Smooth muscle cell (in vitro differentiated cells): Measurements from ENCODE around the gene DHX32. TPM values are rescaled to one million over a fixed set of nuclear protein-coding genes. Genes with fewer than 3 reads are reported as not detected.

ENCODE experiments used
- DNase-seq: peaks from one replicate; lab custom pipeline; 2025; ENCODE audit not compliant: unreplicated experiment; lab: John Stamatoyannopoulos, UW
- H2AFZ ChIP-seq: fragments of 200-600 bp; sonication (generic); 2 replicates; pipeline ENCODE4 v1.6.0; 2016; ENCODE audit warnings: antibody characterized with exemption, low read depth, mild to moderate bottlenecking
- H3F3A ChIP-seq: fragments of 200-600 bp; sonication (generic); 2 replicates; pipeline ENCODE4 v1.6.0; 2017; ENCODE audit warnings: antibody characterized with exemption, low read depth
- H3K27ac ChIP-seq: fragments of 200-600 bp; sonication (generic); 2 replicates; pipeline ENCODE4 v1.5.1; 2016; ENCODE audit warnings: low read depth, mild to moderate bottlenecking
- H3K27me3 ChIP-seq: fragments of 200-600 bp; sonication (generic); 2 replicates; pipeline ENCODE4 v1.6.1; 2016; ENCODE audit warnings: low read depth, mild to moderate bottlenecking
- H3K36me3 ChIP-seq: fragments of 200-600 bp; sonication (generic); 2 replicates; pipeline ENCODE4 v1.5.1; 2016; ENCODE audit warnings: low read depth
- H3K4me1 ChIP-seq: fragments of 200-600 bp; sonication (generic); 2 replicates; pipeline ENCODE4 v1.5.1; 2016; ENCODE audit warnings: low read depth
- H3K4me2 ChIP-seq: fragments of 200-600 bp; sonication (generic); 2 replicates; pipeline ENCODE4 v1.6.0; 2016; ENCODE audit warnings: mild to moderate bottlenecking
- H3K4me3 ChIP-seq: fragments of 200-600 bp; sonication (generic); 2 replicates; pipeline ENCODE4 v1.5.1; 2016; ENCODE audit warnings: mild to moderate bottlenecking
- H3K79me2 ChIP-seq: fragments of 200-600 bp; sonication (generic); 2 replicates; pipeline ENCODE4 v1.6.0; 2016; ENCODE audit warnings: low read depth, mild to moderate bottlenecking
- H3K9ac ChIP-seq: fragments of 200-600 bp; sonication (generic); 2 replicates; pipeline ENCODE4 v1.6.0; 2016; ENCODE audit warnings: low read depth
- H3K9me3 ChIP-seq: fragments of 200-600 bp; sonication (generic); replicated peaks from 2 replicates; pipeline ENCODE4 v1.5.1; 2016; ENCODE audit warnings: low read depth
- H4K20me1 ChIP-seq: fragments of 200-600 bp; sonication (generic); 2 replicates; pipeline ENCODE4 v1.6.0; 2016; ENCODE audit warnings: low read depth
- CTCF ChIP-seq: fragments of 200-600 bp; sonication (generic); IDR thresholded peaks from 2 replicates; pipeline ENCODE4 v1.5.1; 2017; ENCODE audit warnings: borderline replicate concordance, mild to moderate bottlenecking, antibody characterized with exemption; ENCODE audit not compliant: insufficient read depth, poor library complexity, severe bottlenecking
- WGBS: methylation state at CpG from one replicate; pipeline ENCODE4 v1.1.7; 2016; ENCODE audit warnings: low lambda C conversion rate; 5-methylcytosine and 5-hydroxymethylcytosine counted together
- polyA plus RNA-seq: library from polyadenylated mRNA; unstranded; fragments of >200 nt; fragmentation: Nextera tagmentation; extraction: Ambion mirVana; gene quantifications from 2 replicates; pipeline ENCODE4 v1.2.1, GENCODE V29; 2016
- total RNA-seq: library from RNA; depleted of rRNA; stranded (reverse); fragments of >200 nt; gene quantifications from 2 replicates; pipeline ENCODE4 v1.2.3, GENCODE V29; 2014

Gene DHX32
- total and polyA plus RNA-seq, 2 experiments from 2014 or later: 31.8 to 56.1 TPM

GRCh38 chr10:125882596-125882995, 1.5 kb upstream of the DHX32 start:
- Histone ChIP-seq H3K9ac (no peak overlapping the region), H3F3A (peaks cover 11% of the 10 kb centered on the region), H3K4me2 (no peak overlapping the region), H3K4me1 (peaks cover 31% of the 10 kb centered on the region), H3K36me3 (no peaks in the 10 kb centered on the region), H3K79me2 (no peaks in the 10 kb centered on the region), H3K27ac (peak overlapping the region; percentile 55), H4K20me1 (peaks cover 15% of the 10 kb centered on the region), H3K4me3 (no peak overlapping the region), H3K9me3 (no peaks in the 10 kb centered on the region), H2AFZ (no peak overlapping the region), H3K27me3 (no peaks in the 10 kb centered on the region)
- WGBS: 96% methylated on average over 1 of the region's 1 CpG
- DNase-seq: no peak
- no peak for TF ChIP-seq CTCF

DNA sequence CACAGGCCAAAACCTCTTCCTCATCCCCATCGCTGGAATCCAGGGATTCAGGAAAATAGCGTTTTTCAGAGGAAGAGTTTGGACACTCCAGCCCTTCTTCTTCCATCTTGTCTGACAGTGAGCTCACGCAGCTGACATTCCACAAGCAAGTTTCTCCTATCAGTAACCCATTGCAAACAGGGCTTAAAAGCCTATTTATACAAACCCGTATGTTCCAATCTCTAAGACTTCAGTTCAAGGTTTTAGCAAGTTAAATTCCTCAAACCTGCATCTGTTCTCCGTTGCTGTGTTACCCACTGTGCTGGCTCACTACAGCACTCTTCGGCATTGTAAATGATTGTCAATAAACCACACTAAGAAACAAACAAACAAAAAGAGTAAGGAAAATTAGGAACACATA, 373 bp downstream of the DHX32 start:
- Histone ChIP-seq H3K79me2 (no peaks in the 10 kb centered on the region), H3K9ac (peak overlapping the region; percentile 26), H4K20me1 (peaks cover 9% of the 10 kb centered on the region), H3K27me3 (no peaks in the 10 kb centered on the region), H3F3A (peaks cover 11% of the 10 kb centered on the region), H2AFZ (no peak overlapping the region), H3K4me1 (peaks cover 31% of the 10 kb centered on the region), H3K27ac (peak overlapping the region; percentile 62), H3K9me3 (no peaks in the 10 kb centered on the region), H3K4me3 (no peak overlapping the region), H3K4me2 (peak overlapping the region; percentile 30), H3K36me3 (no peaks in the 10 kb centered on the region)
- DNase-seq: no peak
- 32% methylated on average over 6 of the region's 6 CpGs for WGBS
- TF ChIP-seq CTCF: no peak

- Histone ChIP-seq H3K79me2 (no peaks in the 10 kb centered on the region), H3K36me3 (no peaks in the 10 kb centered on the region), H3K4me1 (peaks cover 31% of the 10 kb centered on the region), H4K20me1 (peaks cover 9% of the 10 kb centered on the region), H3K9me3 (no peaks in the 10 kb centered on the region), H3K27ac (peak overlapping the region; percentile 70), H2AFZ (no peak overlapping the region), H3K4me2 (peak overlapping the region; percentile 25), H3K27me3 (no peaks in the 10 kb centered on the region), H3F3A (peaks cover 11% of the 10 kb centered on the region), H3K4me3 (no peak overlapping the region), H3K9ac (no peak overlapping the region)
- no peak for TF ChIP-seq CTCF
- DNase-seq: no peak
- 72% methylated on average over 11 of the region's 11 CpGs for WGBS
Measured at GRCh38 chr10:125878957-125879835, 1.9 kb downstream of the DHX32 start.

DNA sequence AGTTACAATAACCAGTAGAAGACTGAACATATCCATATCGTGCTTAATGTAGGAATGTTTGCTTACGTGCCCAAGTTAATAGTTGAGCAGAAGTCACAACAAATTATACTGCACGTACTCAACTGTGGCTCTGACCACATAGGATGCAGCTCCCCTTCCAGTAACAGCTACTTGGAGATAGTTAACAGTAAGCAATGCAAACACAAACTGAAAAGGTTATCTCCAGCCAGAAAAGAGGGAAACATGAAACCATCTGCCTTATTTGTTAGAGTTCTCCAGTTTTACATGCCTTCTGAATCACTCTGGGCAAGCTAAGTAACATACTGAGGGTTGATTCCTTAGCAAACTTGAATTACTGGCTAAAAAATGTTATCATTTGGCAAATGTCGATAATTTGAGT, 9.8 kb downstream of the DHX32 start:
- TF ChIP-seq CTCF: no peak
- no peak overlapping the region for H3K27ac ChIP-seq
- H2AFZ ChIP-seq: no peak overlapping the region
- no peaks in the 10 kb centered on the region for H3K27me3 ChIP-seq
- no peaks in the 10 kb centered on the region for H3K4me1 ChIP-seq
- H4K20me1 ChIP-seq: no peaks in the 10 kb centered on the region
- 70% methylated on average over 4 of the region's 4 CpGs for WGBS
- no peaks in the 10 kb centered on the region for H3K9me3 ChIP-seq
- H3K4me3 ChIP-seq: no peak overlapping the region
- no peak overlapping the region for H3K9ac ChIP-seq
- peak overlapping the region; percentile 32 for H3K4me2 ChIP-seq
- H3K36me3 ChIP-seq: no peaks in the 10 kb centered on the region
- no peak for DNase-seq
- no peaks in the 10 kb centered on the region for H3K79me2 ChIP-seq
- no peaks in the 10 kb centered on the region for H3F3A ChIP-seq
